Measurements from ENCODE around the gene ACTG2. TPM values are rescaled to one million over a fixed set of nuclear protein-coding genes. Genes with fewer than 3 reads are reported as not detected.

ACTG2 gene
- total and polyA plus RNA-seq, 2 donors (not counting 1 experiment from before 2014, with no cell fraction given) = not detected

DNA sequence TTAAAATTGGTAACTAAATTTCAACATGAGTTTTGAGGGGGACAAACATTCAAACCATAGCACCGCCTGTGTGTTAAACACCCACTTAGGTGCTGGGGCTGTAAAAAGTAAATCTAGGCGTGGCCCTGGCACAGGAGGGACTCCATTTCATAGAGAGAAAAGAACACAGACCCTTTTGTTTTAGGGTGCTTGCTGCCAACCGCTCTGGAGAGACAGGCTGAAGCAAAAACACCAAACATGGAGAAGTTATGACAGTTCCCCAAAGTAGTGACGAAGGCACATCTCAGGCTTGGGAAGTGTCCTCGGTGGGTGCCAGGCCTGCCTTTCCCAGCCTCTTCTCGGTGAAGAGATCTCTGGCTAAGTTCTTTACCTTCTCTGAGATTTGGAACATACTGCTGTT is 5.1 kb downstream of the ACTG2 start:
- WGBS (ENCODE audit: insufficient coverage) = 76% methylated on average over 5 of the region's 6 CpGs
- Histone ChIP-seq H3K27me3 (replicated peaks in 1 of 4; ENCODE audit: control extremely low read depth in 1 of 4, control insufficient read depth in 3 of 4, insufficient read depth in 4 of 4, low read length in 3 of 4) (peaks cover 0 to 3% (median 0%) of the 10 kb centered on the region in 4 experiments), H2AFZ (ENCODE audit: insufficient read depth, low read depth, low read length, poor library complexity, severe bottlenecking) (no peak overlapping the region), H3K79me2 (ENCODE audit: control insufficient read depth, insufficient read depth, low read length) (no peaks in the 10 kb centered on the region), H4K20me1 (ENCODE audit: control insufficient read depth, insufficient read depth, low read length, poor library complexity, severe bottlenecking) (no peaks in the 10 kb centered on the region), H3K4me3 (ENCODE audit: control extremely low read depth in 1 of 5, extremely low read depth in 1 of 5, insufficient read depth in 1 of 5, low read depth in 2 of 5, low read length in 4 of 5) (no peak overlapping the region), H3K36me3 (replicated peaks in 1 of 2; ENCODE audit: control extremely low read depth in 1 of 2, control insufficient read depth in 1 of 2, extremely low read depth in 1 of 2, insufficient read depth in 2 of 2, low read length in 1 of 2) (no peaks in the 10 kb centered on the region), H3K9me3 (ENCODE audit: control extremely low read depth in 1 of 3, control insufficient read depth in 2 of 3, insufficient read depth in 1 of 3, low read length in 2 of 3) (no peaks in the 10 kb centered on the region), H3K4me1 (ENCODE audit: control insufficient read depth in 2 of 2, insufficient read depth in 2 of 2, low read length in 2 of 2) (peaks cover 3 to 12% of the 10 kb centered on the region in 2 donors), H3K27ac (ENCODE audit: low read length in 2 of 2) (no peak overlapping the region), H3K4me2 (replicated peaks; ENCODE audit: low read depth, low read length, poor library complexity, severe bottlenecking) (no peak overlapping the region), H3K9ac (ENCODE audit: low read length) (no peak overlapping the region)
- intact Hi-C loops (cut with micrococcal nuclease) = no loop called here
- Mint-ChIP-seq H3K4me1 (peaks cover 6% of the 10 kb centered on the region), H3K27ac (no peak overlapping the region), H3K4me3 (no peak overlapping the region), H3K9me3 (ENCODE audit: insufficient read depth) (no peaks in the 10 kb centered on the region), H3K27me3 (peaks cover 15% of the 10 kb centered on the region)
- DNase-seq (no peak), ATAC-seq (ENCODE audit: low read depth) (no peak)
- CTCF ChIA-PET = interaction anchor here (1.6 kb wide), 1 partner anchor 10 kb away, joined by 7 read pairs; no protein-coding TSS in a partner anchor
- POLR2A ChIA-PET = interaction anchor here (0.7 kb wide), 1 partner anchor 104 kb away, joined by 3 read pairs; no protein-coding TSS in a partner anchor
- TF ChIP-seq EZH2 (IDR thresholded peaks at IDR 0.05; ENCODE audit: borderline replicate concordance, insufficient read depth, low read depth, low read length, poor library complexity, severe bottlenecking) = no peak
- TF ChIP-seq, protein P1, sequence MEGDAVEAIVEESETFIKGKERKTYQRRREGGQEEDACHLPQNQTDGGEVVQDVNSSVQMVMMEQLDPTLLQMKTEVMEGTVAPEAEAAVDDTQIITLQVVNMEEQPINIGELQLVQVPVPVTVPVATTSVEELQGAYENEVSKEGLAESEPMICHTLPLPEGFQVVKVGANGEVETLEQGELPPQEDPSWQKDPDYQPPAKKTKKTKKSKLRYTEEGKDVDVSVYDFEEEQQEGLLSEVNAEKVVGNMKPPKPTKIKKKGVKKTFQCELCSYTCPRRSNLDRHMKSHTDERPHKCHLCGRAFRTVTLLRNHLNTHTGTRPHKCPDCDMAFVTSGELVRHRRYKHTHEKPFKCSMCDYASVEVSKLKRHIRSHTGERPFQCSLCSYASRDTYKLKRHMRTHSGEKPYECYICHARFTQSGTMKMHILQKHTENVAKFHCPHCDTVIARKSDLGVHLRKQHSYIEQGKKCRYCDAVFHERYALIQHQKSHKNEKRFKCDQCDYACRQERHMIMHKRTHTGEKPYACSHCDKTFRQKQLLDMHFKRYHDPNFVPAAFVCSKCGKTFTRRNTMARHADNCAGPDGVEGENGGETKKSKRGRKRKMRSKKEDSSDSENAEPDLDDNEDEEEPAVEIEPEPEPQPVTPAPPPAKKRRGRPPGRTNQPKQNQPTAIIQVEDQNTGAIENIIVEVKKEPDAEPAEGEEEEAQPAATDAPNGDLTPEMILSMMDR (IDR thresholded peaks at IDR 0.05) = no peak

DNA sequence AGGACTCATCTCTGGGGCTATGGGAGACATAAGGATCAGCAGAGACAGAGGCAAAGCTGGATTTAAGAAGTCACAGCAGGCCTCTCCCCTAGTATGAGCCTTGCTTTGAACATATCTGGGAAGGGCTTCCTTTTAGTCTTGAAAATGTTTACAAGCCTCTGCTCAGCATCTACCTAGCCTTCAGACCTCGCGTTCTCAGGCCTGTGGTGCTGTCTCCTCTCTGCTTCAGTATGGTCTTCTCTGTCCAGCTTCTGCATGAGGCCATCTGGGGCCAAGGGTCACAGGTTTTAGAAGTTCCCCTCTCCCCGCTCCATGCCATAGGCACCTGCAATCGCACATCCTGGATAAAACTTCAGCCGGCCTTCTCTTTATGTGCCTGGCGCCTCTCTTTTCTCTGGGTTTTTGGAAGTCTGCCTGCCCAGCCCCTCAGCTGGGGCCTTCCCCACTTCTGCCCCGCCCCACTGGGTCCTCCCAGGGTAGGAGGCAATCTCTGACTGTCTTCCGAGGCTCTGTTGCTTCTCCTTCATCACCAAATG is 7.1 kb downstream of the ACTG2 start:
- WGBS (ENCODE audit: insufficient coverage) = 94% methylated on average over 6 of the region's 8 CpGs
- Histone ChIP-seq H3K9me3 (ENCODE audit: control extremely low read depth in 1 of 3, control insufficient read depth in 2 of 3, insufficient read depth in 1 of 3, low read length in 2 of 3) (no peaks in the 10 kb centered on the region), H4K20me1 (ENCODE audit: control insufficient read depth, insufficient read depth, low read length, poor library complexity, severe bottlenecking) (no peaks in the 10 kb centered on the region), H3K4me3 (ENCODE audit: control extremely low read depth in 1 of 5, extremely low read depth in 1 of 5, insufficient read depth in 1 of 5, low read depth in 2 of 5, low read length in 4 of 5) (no peak overlapping the region), H3K79me2 (ENCODE audit: control insufficient read depth, insufficient read depth, low read length) (no peaks in the 10 kb centered on the region), H2AFZ (ENCODE audit: insufficient read depth, low read depth, low read length, poor library complexity, severe bottlenecking) (no peak overlapping the region), H3K36me3 (replicated peaks in 1 of 2; ENCODE audit: control extremely low read depth in 1 of 2, control insufficient read depth in 1 of 2, extremely low read depth in 1 of 2, insufficient read depth in 2 of 2, low read length in 1 of 2) (no peaks in the 10 kb centered on the region), H3K9ac (ENCODE audit: low read length) (no peak overlapping the region), H3K4me2 (replicated peaks; ENCODE audit: low read depth, low read length, poor library complexity, severe bottlenecking) (no peak overlapping the region), H3K27ac (ENCODE audit: low read length in 2 of 2) (no peak overlapping the region), H3K27me3 (replicated peaks in 1 of 4; ENCODE audit: control extremely low read depth in 1 of 4, control insufficient read depth in 3 of 4, insufficient read depth in 4 of 4, low read length in 3 of 4) (peaks cover 0 to 3% (median 0%) of the 10 kb centered on the region in 4 experiments), H3K4me1 (ENCODE audit: control insufficient read depth in 2 of 2, insufficient read depth in 2 of 2, low read length in 2 of 2) (peaks cover 3 to 12% of the 10 kb centered on the region in 2 donors)
- Mint-ChIP-seq H3K4me1 (peaks cover 6% of the 10 kb centered on the region), H3K27me3 (peaks cover 15% of the 10 kb centered on the region), H3K27ac (no peak overlapping the region), H3K4me3 (no peak overlapping the region), H3K9me3 (ENCODE audit: insufficient read depth) (no peaks in the 10 kb centered on the region)
- ChIA-PET CTCF (interaction anchor here (1.0 to 1.6 kb wide), 2 partner anchors 8 to 88 kb away, joined by 3 to 7 read pairs; no protein-coding TSS in a partner anchor), POLR2A (no interaction called here)
- no peak for DNase-seq
- no peak for TF ChIP-seq EZH2 (IDR thresholded peaks at IDR 0.05; ENCODE audit: borderline replicate concordance, insufficient read depth, low read depth, low read length, poor library complexity, severe bottlenecking)
- TF ChIP-seq, protein P1 (IDR thresholded peaks at IDR 0.05) = no peak
- no peak for ATAC-seq (ENCODE audit: low read depth)
- intact Hi-C loops (cut with micrococcal nuclease) = no loop called here

All from B cell (primary cell).